Testis (tissue), 3 donors: ENCODE results near the gene ACE. TPM values are rescaled to one million over a fixed set of nuclear protein-coding genes. Genes with fewer than 3 reads are reported as not detected.

Experiments used
- DNase-seq: peaks from one replicate; pipeline ENCODE4 v3.0.0-alpha.2; 2019
- H3K27ac ChIP-seq, 2 donors: fragments of 200-600 bp; sonication (generic); one replicate each; pipeline ENCODE4 v1.5.1; 2019
- H3K27me3 ChIP-seq: fragments of 200-600 bp; sonication (generic); one replicate; pipeline ENCODE4 v1.5.1; 2019
- H3K36me3 ChIP-seq: fragments of 200-600 bp; sonication (generic); one replicate; pipeline ENCODE4 v1.5.1; 2017; ENCODE audit warnings: low read depth; ENCODE audit errors: missing control alignments
- H3K4me1 ChIP-seq: fragments of 200-600 bp; sonication (generic); one replicate; pipeline ENCODE4 v1.5.1; 2019
- H3K4me3 ChIP-seq, 2 donors: fragments of 200-600 bp; sonication (generic); one replicate each; pipeline ENCODE4 v1.5.1; 2017 to 2019
- H3K9me3 ChIP-seq: fragments of 200-600 bp; sonication (generic); one replicate; pipeline ENCODE4 v1.5.1; 2017
- CTCF ChIP-seq, 3 experiments: fragments of 450-650 bp in 2 of 3; fragments of 200-600 bp in 1 of 3; sonication (generic) in 1 of 3; IDR thresholded peaks; one replicate each; pipeline ENCODE4 v1.5.1; 2016 to 2019; ENCODE audit warnings: antibody characterized with exemption in 3 of 3, mild to moderate bottlenecking in 2 of 3, moderate library complexity in 1 of 3
- POLR2A ChIP-seq: fragments of 450-650 bp; IDR thresholded peaks from one replicate; pipeline ENCODE4 v1.6.1; 2017; ENCODE audit warnings: antibody characterized with exemption, mild to moderate bottlenecking, moderate library complexity
- WGBS, 2 donors: methylation state at CpG; one replicate each; pipeline ENCODE4 v1.1.5; 2018; 5-methylcytosine and 5-hydroxymethylcytosine counted together
- intact Hi-C: fragments of 100-400 bp; cut with DNase I; formaldehyde crosslinking; loops from one replicate; pipeline ENCODE4 v1.15.1; 2023; ENCODE audit warnings: low total_unique reads
- polyA plus RNA-seq: library from polyadenylated mRNA; stranded (reverse); fragments of 350-450 nt; fragmentation: Illumina TruSeq; extraction: RNeasy Lipid Tissue Mini Kit (QIAGEN cat#74804); gene quantifications from one replicate; pipeline ENCODE4 v1.2.3, GENCODE V29; 2014; ENCODE audit warnings: low read depth, low replicate concordance; ENCODE audit not compliant: insufficient read depth
- total RNA-seq, 2 donors: library from RNA; depleted of rRNA; stranded (reverse); fragments of >200 nt; gene quantifications; one replicate each; pipeline ENCODE4 v1.2.3, GENCODE V29; 2016

Gene ACE
- total and polyA plus RNA-seq, 3 donors from 2014 or later = 87.8 to 216 (median 174) TPM

- H3K4me1 ChIP-seq = no peaks in the 10 kb centered on the region
- DNase-seq = no peak
- no peaks in the 10 kb centered on the region for H3K9me3 ChIP-seq
- no peak for TF ChIP-seq POLR2A
- no peak for TF ChIP-seq CTCF (IDR thresholded peaks at IDR 0.05)
- no peak overlapping the region for H3K4me3 ChIP-seq
- 87 to 89% methylated on average over 7 of the region's 7 CpGs for WGBS, 2 donors
- H3K27ac ChIP-seq = no peak overlapping the region
- H3K27me3 ChIP-seq = no peaks in the 10 kb centered on the region
- intact Hi-C loops = no loop called here
- H3K36me3 ChIP-seq = no peaks in the 10 kb centered on the region
Observed at GRCh38 chr17:63512896-63513644, 36.2 kb downstream of the ACE start.

- TF ChIP-seq POLR2A = no peak
- TF ChIP-seq CTCF (IDR thresholded peaks at IDR 0.05) = no peak
- intact Hi-C loops = no loop called here
- Histone ChIP-seq H3K27ac (no peak overlapping the region), H3K36me3 (no peaks in the 10 kb centered on the region), H3K9me3 (no peaks in the 10 kb centered on the region), H3K27me3 (no peaks in the 10 kb centered on the region), H3K4me1 (no peaks in the 10 kb centered on the region), H3K4me3 (no peak overlapping the region)
- DNase-seq = no peak
- 67 to 83% methylated on average over 3 of the region's 3 CpGs for WGBS, 2 donors
Observed at GRCh38 chr17:63514477-63514876, 37.6 kb downstream of the ACE start.

- H3K36me3 ChIP-seq = no peaks in the 10 kb centered on the region
- H3K27me3 ChIP-seq = no peaks in the 10 kb centered on the region
- no peaks in the 10 kb centered on the region for H3K9me3 ChIP-seq
- no peak for DNase-seq
- no peak overlapping the region for H3K27ac ChIP-seq
- no peak for TF ChIP-seq CTCF (IDR thresholded peaks at IDR 0.05)
- no peak for TF ChIP-seq POLR2A
- 75 to 78% methylated on average over 2 of the region's 2 CpGs for WGBS, 2 donors
- intact Hi-C loops = no loop called here
- H3K4me3 ChIP-seq = no peak overlapping the region
- no peaks in the 10 kb centered on the region for H3K4me1 ChIP-seq
Observed at GRCh38 chr17:63514974-63515373, 38.1 kb downstream of the ACE start.

- 63 to 75% methylated on average over 1 of the region's 1 CpG for WGBS, 2 donors
- H3K9me3 ChIP-seq = no peaks in the 10 kb centered on the region
- DNase-seq = no peak
- no peaks in the 10 kb centered on the region for H3K36me3 ChIP-seq
- H3K27me3 ChIP-seq = no peaks in the 10 kb centered on the region
- no peak overlapping the region for H3K27ac ChIP-seq
- no peaks in the 10 kb centered on the region for H3K4me1 ChIP-seq
- no peak overlapping the region for H3K4me3 ChIP-seq
- intact Hi-C loops = no loop called here
- TF ChIP-seq CTCF (IDR thresholded peaks at IDR 0.05) = no peak
- TF ChIP-seq POLR2A = no peak
Observed at GRCh38 chr17:63515426-63515825, 38.6 kb downstream of the ACE start.
